Thyroid gland (tissue), 4 donors: ENCODE results near the gene NSG1.

Experiments used
- POLR2A ChIP-seq, 2 donors: fragments of 450-650 bp; IDR thresholded peaks; one replicate each; pipeline ENCODE4 v1.6.1; 2017; ENCODE audit warnings: antibody characterized with exemption in 2 of 2, mild to moderate bottlenecking in 2 of 2, moderate library complexity in 1 of 2
- TF ChIP-seq, protein P1 (sequence below), 6 experiments: fragments of 200-600 bp in 3 of 6; fragments of 450-650 bp in 3 of 6; sonication (generic) in 3 of 6; IDR thresholded peaks; one replicate each; pipeline ENCODE4 v1.5.1; 2016 to 2019; ENCODE audit warnings: antibody characterized with exemption in 6 of 6, mild to moderate bottlenecking in 2 of 6, inconsistent platforms in 1 of 6, moderate library complexity in 1 of 6

DNA sequence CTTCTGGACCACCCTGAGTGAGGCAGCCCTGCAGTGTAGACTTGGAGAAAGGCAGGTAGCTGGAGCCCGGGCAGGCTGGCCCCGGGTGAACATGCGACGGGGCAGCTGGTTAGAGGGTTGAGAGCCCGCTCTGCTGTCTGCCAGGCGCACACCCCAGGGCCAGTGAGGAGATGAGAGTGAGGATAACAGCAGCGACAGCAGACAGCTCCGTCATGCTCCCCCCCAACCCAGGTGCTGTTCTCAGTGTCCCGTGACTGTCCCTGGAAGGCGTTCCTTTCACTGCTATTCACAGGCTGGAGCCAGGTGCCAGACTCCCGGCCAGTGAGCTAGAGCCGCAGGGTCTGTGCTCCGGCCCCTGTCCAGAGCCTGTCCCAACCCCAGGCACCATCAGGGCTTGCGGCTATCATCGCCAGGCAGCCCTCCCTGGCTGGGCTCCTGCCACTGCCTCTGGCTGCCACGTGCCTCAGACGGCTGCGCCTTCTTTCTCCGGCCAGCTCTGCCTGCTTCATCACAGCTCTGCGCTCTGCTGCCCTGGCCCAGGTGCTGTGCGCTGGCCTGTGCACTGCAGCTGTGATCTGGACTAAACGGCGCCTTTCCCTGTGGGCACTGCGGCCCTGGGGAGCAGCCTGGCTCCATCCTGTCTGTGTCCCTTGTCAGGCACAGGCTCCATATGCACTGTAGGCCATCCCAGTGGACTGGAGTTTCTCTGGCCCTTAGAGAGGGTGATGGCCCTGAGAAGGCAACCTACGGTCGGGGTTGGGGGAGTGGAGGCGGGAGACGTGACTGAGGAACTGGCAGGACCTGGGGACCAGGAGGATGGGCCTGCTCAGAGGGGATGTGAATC is 19.8 kb downstream of the NSG1 start:
- TF ChIP-seq, protein P1, sequence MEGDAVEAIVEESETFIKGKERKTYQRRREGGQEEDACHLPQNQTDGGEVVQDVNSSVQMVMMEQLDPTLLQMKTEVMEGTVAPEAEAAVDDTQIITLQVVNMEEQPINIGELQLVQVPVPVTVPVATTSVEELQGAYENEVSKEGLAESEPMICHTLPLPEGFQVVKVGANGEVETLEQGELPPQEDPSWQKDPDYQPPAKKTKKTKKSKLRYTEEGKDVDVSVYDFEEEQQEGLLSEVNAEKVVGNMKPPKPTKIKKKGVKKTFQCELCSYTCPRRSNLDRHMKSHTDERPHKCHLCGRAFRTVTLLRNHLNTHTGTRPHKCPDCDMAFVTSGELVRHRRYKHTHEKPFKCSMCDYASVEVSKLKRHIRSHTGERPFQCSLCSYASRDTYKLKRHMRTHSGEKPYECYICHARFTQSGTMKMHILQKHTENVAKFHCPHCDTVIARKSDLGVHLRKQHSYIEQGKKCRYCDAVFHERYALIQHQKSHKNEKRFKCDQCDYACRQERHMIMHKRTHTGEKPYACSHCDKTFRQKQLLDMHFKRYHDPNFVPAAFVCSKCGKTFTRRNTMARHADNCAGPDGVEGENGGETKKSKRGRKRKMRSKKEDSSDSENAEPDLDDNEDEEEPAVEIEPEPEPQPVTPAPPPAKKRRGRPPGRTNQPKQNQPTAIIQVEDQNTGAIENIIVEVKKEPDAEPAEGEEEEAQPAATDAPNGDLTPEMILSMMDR (IDR thresholded peaks at IDR 0.05): no peak
- TF ChIP-seq POLR2A (IDR thresholded peaks at IDR 0.05): no peak
